ENCODE data around the gene TSHZ2.

TSHZ2 gene

DNA sequence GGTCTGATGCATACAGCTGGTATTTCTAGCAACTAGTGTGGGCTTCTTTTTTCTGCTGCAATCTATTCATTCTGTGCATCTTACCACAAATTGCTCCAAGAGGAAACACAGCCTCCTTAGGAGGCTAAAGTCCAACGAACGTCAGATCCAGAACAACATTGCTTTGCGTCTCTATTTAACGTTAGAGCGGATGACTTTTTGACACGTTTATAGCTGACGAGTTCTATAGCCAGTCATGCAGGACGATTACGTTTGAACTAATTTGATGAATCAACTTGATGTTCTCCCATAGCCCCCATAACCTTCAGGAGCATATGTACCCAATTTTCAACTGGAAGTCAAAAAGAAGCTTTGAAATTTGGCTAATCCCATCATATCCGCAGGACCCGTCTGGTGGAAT, 59.9 kb downstream of the TSHZ2 start:
- no peak for DNase-seq

GRCh38 chr20:53032478-53032932, 60.3 kb downstream of the TSHZ2 start:
- no peak for DNase-seq

DNA sequence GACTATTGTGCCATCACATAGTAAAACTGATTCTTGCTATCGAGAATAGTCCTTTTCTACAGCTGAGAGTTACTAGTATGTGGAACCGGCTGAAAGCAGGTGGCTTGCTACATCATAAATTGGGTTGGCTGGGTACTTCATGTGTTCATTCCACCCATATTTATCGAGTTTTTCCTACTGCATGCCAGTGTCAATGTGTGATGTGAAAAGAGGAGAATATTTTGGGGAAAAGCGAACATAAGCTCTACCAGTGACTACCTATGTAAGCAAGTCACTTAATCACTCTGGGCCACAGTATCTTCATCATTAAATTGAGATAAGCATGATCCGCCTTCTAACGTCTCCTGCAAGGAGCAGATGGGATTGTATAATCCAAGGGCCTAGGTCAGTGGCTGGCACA, 61.0 kb downstream of the TSHZ2 start:
- no peak for DNase-seq

DNA sequence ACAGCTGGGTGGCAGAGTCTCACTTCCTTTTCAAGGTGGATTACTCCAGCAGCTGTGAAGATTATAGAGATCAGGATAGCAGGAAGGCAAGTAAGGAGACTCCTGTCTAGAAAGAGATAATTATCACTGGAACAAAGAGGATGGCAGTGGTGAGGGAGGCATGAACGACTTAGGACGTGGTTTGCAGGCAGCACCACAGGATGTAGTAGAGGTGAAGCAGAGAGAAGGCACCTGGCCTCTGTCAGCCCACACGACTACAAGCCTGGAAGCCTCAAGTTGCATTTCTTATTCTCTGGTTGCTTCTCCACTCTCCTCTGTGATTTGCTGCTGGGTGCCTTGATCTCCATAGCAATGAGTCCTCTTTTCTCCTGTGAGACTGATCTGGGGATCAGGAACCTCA, 62.7 kb downstream of the TSHZ2 start:
- DNase-seq, result no peak

DNA sequence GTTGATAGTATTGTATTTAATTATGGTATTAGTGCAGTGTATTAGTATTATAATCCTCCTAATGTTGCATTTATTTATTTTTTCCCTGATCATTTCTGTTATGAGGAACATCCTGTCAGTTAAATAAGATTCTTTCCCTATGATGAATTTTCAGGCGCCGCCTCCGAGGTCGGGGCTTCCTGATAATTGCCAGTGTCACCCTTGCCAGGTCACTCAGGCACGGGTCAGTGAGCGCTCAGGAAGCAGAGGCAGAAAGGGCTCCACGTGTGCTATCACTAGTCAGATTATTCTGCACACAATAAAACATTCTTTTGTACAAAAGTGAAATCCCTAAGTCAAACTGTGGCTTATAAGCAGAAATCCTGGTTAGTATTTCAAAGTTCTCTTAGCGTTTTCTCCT, 64.8 kb downstream of the TSHZ2 start:
- DNase-seq, result no peak

GRCh38 chr20:53037621-53038020, 65.5 kb downstream of the TSHZ2 start:
- no peak for DNase-seq

GRCh38 chr20:53038299-53038698, 66.1 kb downstream of the TSHZ2 start:
- DNase-seq, result no peak

GRCh38 chr20:53040693-53041589, 68.8 kb downstream of the TSHZ2 start:
- DNase-seq, result no peak

GRCh38 chr20:53042521-53042920, 70.4 kb downstream of the TSHZ2 start:
- DNase-seq, result no peak

- no peak for DNase-seq
Observed at GRCh38 chr20:53044296-53044695, 72.1 kb downstream of the TSHZ2 start.

DNA sequence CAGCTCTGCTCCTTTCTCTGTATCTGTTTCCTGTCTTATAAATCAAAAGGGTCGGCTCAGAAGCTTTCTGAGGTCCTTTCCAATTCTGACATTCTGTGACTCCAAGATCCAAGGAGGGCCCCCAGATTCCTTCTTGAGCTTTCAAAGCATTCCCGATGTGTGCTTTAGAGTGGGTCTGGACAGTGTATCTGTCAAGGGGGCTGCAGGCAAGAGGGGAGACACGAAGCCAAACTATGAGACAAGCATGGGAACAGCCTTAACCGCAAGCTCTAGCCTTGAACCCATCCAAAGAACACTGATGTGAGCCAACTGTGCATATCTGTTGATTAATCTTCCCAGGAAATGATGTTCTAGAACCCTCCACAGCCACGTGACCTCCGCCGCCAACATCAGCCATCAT, 73.8 kb downstream of the TSHZ2 start:
- DNase-seq, result no peak

DNA sequence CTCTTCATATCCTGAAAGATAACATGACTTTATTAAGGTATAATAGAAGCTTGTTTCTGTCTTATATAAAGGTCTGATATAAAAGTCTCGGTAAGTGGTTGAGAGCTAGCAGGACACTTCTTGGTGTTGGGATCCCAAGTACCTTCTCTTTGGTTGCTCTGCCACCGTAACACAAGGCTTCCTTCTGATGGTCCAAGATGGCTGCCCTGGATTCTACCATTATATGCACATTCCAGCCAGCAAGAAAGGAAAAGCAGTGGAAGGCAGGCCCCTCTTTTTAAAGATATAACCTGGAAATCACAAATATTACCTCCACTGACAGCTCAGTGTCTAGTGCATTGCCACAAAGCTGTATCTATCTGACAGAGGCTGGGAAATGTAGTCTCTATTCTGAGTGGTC, 75.0 kb downstream of the TSHZ2 start:
- DNase-seq, result no peak

DNA sequence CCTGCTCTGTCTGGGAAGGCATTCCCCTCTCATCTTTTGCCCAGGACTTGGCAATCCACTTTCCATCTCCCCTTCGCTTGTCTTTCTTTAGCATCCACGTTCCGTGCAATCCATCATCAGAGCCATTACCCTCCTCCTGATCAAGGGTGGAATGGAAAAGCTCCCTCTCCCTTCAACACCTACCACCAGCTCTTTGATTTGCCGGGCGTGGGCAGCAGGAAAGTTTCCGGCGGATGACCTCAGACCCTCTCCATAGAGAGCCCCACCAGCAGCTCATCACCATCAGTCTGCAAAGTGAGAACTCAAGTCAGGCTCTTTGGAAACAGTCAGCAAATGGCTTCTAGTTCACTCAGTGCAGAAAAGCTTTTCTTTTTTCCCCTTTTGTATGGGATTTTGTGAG, 76.2 kb downstream of the TSHZ2 start:
- DNase-seq, result no peak

- DNase-seq, result no peak
Observed at GRCh38 chr20:53050338-53050737, 78.2 kb downstream of the TSHZ2 start.

DNA sequence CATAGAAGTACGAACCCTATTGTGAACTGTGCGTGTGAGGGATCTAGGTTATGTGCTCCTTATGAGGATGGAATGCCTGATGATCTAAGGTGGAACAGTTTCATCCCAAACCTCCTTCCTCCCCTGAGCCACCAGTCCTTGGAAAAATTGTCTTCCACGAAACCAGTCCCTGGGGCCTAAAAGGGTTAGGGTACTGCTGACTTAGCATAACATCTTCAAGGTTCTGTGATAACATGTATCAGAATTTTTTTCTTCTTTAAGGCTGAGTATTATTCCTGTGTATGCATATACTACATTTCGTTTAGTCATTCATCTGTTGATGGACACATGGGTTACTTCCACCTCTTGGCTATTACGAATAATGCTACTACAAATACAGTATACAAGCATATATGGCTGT, 80.2 kb downstream of the TSHZ2 start:
- DNase-seq, result no peak

- DNase-seq, result no peak
Observed at GRCh38 chr20:53053595-53053994, 81.4 kb downstream of the TSHZ2 start.

- no peak for DNase-seq
Observed at GRCh38 chr20:53055367-53056067, 83.4 kb downstream of the TSHZ2 start.

GRCh38 chr20:53057579-53057978, 85.4 kb downstream of the TSHZ2 start:
- no peak for DNase-seq

GRCh38 chr20:53059848-53060247, 87.7 kb downstream of the TSHZ2 start:
- no peak for DNase-seq

DNA sequence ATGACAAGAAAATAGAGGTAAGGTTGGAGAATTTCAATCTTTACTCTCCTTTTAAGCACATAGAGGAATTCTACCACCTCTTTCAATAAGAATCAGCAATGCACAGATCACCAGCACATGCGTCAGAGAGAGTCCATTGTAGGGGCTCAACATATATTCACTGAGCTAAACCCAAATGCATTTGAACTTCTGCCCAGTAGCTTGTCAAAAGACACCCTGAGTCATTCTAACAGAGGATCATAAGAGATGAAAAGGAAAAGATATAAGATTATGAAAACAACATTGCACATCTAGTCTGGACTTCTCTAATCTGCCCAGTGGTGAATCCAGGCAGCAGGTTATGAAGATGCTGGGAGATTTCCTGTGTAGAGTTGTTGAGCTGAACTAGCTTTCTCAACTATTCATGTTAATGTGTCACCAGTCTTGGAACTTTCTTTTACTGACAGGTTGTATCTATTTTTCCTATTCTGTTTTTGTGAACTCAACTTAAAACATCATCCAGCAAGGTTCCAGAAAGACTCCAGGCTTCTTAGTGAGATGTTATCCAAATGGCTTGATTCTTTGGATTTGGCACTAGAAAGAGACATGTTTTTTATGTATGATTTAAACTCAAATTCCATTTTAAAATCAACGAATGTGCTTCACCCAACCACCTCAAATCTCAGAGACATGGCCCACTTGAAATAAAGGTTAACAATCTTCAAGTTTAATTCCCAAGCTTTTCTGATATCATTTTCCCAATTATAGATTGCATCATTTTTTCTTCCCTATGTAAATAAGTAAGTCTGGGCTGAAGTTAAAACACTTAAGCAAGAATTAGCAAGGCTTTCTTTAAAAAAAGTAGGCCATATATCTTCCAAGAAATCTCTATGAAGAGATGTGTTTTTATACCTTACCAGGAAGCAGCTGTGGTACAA, 89.3 kb downstream of the TSHZ2 start:
- DNase-seq, result no peak

DNA sequence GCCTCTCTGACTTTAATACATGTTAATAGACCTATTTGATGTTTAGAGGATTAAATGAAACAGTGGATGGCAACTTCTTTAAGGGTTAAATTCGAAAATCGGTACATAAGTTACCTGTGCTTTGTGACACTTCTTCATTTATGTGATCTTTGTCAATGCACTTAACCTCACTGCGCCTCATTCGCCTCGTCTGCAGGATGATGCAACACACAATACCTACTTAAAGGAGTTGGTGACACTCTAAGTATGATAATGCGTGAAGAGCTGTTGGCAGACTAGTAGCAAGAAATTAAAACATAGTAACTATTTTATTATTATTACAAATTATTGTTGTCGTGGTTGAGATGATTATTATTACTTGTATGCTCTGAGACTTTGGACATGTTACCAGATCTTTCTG, 92.8 kb downstream of the TSHZ2 start:
- no peak for DNase-seq

GRCh38 chr20:53068241-53068640, 96.1 kb downstream of the TSHZ2 start:
- DNase-seq, result no peak

DNA sequence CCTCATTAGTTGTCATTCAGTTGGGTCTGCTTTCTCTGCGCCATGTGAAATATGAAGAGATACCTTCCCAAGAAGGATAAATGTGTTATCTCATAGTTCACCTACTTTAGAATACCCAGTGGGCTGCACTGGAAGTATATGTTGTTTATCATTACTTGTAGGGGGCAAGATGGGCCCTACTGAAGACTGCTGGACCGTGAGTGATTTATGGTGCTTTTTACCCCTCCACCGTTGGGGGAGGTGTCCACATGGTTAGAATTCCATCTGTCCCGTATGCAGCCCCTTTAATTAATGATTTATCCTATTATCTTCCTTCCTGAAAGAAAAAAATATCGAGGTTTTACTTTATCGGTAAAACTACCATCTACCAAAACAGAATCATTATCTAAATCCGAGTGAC, 97.0 kb downstream of the TSHZ2 start:
- DNase-seq, result no peak
